PFSK-1 (cell line): ENCODE results near the gene VTI1B.
A peak's percentile ranks its signal among the peaks of the same experiment; 100 is the strongest.

Source experiments
- FOXP2 ChIP-seq: optimal IDR thresholded peaks from 2 replicates; pipeline ENCODE3; 2011; ENCODE audit warnings: borderline replicate concordance, control low read depth, inconsistent platforms; ENCODE audit not compliant: insufficient read depth; ENCODE audit errors: extremely low read length, extremely low read depth
- POLR2AphosphoS5 ChIP-seq: IDR thresholded peaks from 2 replicates; pipeline ENCODE4 v1.6.1; 2012; ENCODE audit warnings: low read depth, mild to moderate bottlenecking, control low read depth, low read length, moderate library complexity
- SIN3A ChIP-seq: IDR thresholded peaks from 2 replicates; pipeline ENCODE4 v1.6.1; 2012; ENCODE audit warnings: mild to moderate bottlenecking, low read length, moderate library complexity, borderline replicate concordance; ENCODE audit not compliant: insufficient read depth
- TAF1 ChIP-seq: IDR thresholded peaks from 2 replicates; pipeline ENCODE4 v1.6.1; 2012; ENCODE audit warnings: low read length, control low read depth, borderline replicate concordance; ENCODE audit not compliant: insufficient read depth
- TF ChIP-seq, protein P1 (sequence below), 2 experiments: IDR thresholded peaks; 2 replicates each; pipeline versions ENCODE4 v1.6.1 to v1.8.0; 2011 to 2012; ENCODE audit warnings: low read depth in 2 of 2, low read length in 2 of 2, control low read depth in 1 of 2, inconsistent platforms in 1 of 2, mild to moderate bottlenecking in 1 of 2, moderate library complexity in 1 of 2; ENCODE audit not compliant: insufficient read depth in 1 of 2

Gene VTI1B

DNA sequence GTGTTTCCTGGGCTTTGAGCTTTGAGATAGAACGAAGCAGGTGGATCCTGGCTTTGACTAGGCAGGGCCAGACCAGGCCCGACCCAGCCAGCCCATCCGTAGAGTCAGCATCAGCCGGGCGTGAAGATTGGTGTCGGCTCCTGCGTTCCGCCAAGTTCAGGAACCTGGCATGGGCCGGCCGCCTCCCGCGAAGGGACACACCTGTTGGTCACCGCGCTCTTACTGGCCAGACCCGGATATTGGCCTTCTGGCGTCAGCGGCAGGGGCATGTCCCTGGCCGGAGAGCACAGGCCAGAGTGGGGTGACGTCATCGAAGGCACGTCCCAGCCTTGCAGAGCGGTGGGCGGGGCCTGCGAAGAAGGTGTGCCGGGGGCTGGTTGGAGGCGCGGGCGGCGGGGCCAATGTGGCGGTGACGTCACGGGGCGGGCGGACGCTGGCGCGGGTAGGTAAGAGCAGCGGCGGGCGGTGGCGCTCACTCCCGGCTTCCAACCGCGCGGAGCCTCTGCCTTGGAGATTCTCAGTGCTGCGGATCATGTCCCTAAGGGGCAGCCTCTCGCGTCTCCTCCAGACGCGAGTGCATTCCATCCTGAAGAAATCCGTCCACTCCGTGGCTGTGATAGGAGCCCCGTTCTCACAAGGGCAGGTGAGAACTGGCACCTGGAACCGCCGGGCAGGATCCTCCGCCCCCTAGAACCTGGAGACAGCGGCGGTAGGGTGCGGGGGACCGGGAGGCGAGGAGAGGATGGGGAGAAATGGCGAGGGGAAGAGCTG, 54.8 kb downstream of the VTI1B start, which contains the start of gene ARG2:
ARG2 (plus strand) TSS at position 475 of the 771 bp plus-strand sequence; CDS start at position 533, 58 bp downstream.
- TF ChIP-seq FOXP2, result peak; percentile 79
- TF ChIP-seq, protein P1, sequence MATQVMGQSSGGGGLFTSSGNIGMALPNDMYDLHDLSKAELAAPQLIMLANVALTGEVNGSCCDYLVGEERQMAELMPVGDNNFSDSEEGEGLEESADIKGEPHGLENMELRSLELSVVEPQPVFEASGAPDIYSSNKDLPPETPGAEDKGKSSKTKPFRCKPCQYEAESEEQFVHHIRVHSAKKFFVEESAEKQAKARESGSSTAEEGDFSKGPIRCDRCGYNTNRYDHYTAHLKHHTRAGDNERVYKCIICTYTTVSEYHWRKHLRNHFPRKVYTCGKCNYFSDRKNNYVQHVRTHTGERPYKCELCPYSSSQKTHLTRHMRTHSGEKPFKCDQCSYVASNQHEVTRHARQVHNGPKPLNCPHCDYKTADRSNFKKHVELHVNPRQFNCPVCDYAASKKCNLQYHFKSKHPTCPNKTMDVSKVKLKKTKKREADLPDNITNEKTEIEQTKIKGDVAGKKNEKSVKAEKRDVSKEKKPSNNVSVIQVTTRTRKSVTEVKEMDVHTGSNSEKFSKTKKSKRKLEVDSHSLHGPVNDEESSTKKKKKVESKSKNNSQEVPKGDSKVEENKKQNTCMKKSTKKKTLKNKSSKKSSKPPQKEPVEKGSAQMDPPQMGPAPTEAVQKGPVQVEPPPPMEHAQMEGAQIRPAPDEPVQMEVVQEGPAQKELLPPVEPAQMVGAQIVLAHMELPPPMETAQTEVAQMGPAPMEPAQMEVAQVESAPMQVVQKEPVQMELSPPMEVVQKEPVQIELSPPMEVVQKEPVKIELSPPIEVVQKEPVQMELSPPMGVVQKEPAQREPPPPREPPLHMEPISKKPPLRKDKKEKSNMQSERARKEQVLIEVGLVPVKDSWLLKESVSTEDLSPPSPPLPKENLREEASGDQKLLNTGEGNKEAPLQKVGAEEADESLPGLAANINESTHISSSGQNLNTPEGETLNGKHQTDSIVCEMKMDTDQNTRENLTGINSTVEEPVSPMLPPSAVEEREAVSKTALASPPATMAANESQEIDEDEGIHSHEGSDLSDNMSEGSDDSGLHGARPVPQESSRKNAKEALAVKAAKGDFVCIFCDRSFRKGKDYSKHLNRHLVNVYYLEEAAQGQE (IDR thresholded peaks at IDR 0.05; ENCODE audit: insufficient read depth in 1 of 2, low read depth in 2 of 2, low read length in 2 of 2), result no peak

DNA sequence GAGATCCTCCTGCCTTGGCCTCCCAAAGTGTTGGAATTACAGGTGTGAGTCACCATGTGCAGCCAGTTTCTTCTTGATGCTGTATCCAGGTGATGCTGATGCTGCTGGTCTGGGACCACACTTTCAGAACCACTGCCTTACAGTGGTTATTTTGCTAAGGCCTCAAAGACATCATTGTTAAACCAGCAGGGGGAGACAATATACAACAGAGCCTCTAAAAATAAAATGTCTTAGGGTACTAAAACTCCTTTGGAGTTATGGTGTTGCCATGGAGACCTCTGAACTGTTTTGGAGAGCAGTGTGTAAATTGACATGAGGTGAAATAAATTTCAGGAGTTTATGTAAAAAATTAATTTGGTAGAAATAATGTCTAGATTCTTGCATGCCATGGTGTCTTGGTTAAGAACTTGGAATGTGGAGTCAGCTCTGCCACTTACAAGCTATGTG, 55.8 kb downstream of the VTI1B start:
- TF ChIP-seq, protein P1 (IDR thresholded peaks at IDR 0.05; ENCODE audit: insufficient read depth in 1 of 2, low read depth in 2 of 2, low read length in 2 of 2), result no peak
- TF ChIP-seq TAF1 (no peak), POLR2AphosphoS5 (no peak), FOXP2 (no peak), SIN3A (no peak)

DNA sequence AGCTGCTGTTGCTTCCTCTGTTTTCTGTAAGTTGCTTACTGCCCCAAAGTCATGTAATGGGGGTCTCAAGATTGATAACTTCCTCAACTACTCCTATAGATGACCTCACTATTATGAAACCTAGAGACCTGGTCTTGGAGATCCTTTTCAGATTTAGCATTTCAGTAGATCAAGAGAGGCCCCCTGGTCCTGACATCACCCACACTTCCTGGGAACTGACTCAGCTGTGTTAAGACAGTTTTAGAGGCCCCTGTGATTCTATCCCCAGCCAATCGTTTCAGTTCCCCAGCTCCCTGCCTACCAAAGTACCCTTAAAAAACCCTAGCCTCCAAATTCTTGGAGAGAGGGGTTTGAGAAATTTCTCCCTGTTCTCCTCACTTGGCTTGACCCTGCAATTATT, 63.9 kb downstream of the VTI1B start:
- TF ChIP-seq FOXP2 (no peak), TAF1 (no peak), POLR2AphosphoS5 (no peak), SIN3A (no peak)
- TF ChIP-seq, protein P1 (IDR thresholded peaks at IDR 0.05; ENCODE audit: insufficient read depth in 1 of 2, low read depth in 2 of 2, low read length in 2 of 2), result no peak

DNA sequence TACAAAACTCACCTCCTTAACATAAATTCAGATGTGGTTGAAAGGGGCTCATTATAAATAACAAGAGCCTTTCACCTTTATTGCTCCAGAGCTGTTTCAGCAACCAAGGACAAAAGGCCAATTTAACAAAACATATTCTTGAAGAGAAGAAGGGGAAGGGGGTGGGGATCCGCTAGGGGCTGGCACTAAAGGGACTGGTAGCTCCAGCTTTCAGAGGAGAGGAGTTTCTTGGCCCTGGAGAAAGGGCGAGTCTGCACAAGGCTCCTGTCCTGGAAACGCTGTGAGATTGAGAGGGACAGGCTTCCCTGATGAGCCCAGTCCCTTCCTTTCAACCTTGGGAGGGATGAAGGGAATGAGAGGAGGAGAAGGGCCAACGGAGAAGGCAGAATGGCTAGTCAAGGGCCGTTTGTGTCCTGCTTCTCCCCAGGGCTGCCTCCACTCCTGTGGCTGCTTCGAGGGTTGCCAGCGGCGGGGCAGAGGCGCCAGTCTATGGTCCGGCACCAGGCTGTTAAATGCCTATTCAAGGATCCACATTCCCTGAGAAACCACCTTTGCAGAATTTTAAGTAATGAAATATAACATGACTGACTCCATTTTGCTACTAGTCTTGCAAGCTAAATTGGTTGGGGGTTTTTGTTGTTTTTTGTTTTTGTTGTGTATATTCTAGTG, 64.7 kb downstream of the VTI1B start:
- TF ChIP-seq SIN3A, result no peak

GRCh38 chr14:67607646-67608045, 66.8 kb downstream of the VTI1B start:
- TF ChIP-seq POLR2AphosphoS5 (no peak), TAF1 (no peak)
- TF ChIP-seq, protein P1 (IDR thresholded peaks at IDR 0.05; ENCODE audit: insufficient read depth in 1 of 2, low read depth in 2 of 2, low read length in 2 of 2), result no peak
